HCT116 (cell line): ENCODE data around the gene ARF1.

Experiments
- CTCF ChIP-seq, 3 experiments: fragments of 200-600 bp in 1 of 3; sonication (generic) in 1 of 3; IDR thresholded peaks in 2 of 3; conservative IDR thresholded peaks in 1 of 3; 2 replicates each; pipeline ENCODE4 v1.5.1; 2012 to 2017; ENCODE audit warnings: low read depth in 2 of 3, low read length in 2 of 3, antibody characterized with exemption in 1 of 3, borderline replicate concordance in 1 of 3, control low read depth in 1 of 3, mild to moderate bottlenecking in 1 of 3, mixed read lengths in 1 of 3, mixed run types in 1 of 3, moderate library complexity in 1 of 3; ENCODE audit not compliant: insufficient read depth in 1 of 3
- EZH2 ChIP-seq: fragments of 200-600 bp; sonication (generic); IDR thresholded peaks from 2 replicates; pipeline ENCODE4 v1.6.1; 2017; ENCODE audit warnings: antibody characterized with exemption, mixed run types
- POLR2AphosphoS5 ChIP-seq: IDR thresholded peaks from 2 replicates; pipeline ENCODE4 v1.6.1; 2011; ENCODE audit warnings: mild to moderate bottlenecking, low read depth, low read length, moderate library complexity
- SRF ChIP-seq: IDR thresholded peaks from 2 replicates; pipeline ENCODE4 v1.6.1; 2012; ENCODE audit warnings: low read depth

GRCh38 chr1:228082918-228083870 lies 686 bp downstream of the ARF1 start:
- TF ChIP-seq POLR2AphosphoS5 (no peak), SRF (no peak), CTCF (IDR thresholded peaks at IDR 0.05 in 2 of 3, conservative IDR thresholded peaks at IDR 0.05 in 1 of 3; ENCODE audit: borderline replicate concordance in 1 of 3, insufficient read depth in 1 of 3, low read depth in 2 of 3, low read length in 2 of 3) (no peak), EZH2 (no peak)
